Renal cortical epithelial cell (primary cell): Measurements from ENCODE around the gene CELF4. TPM values are rescaled to one million over a fixed set of nuclear protein-coding genes. Genes with fewer than 3 reads are reported as not detected.

Experiments
- DNase-seq: peaks from one replicate; pipeline ENCODE4 v3.0.0-alpha.2; 2011; ENCODE audit warnings: low read depth
- total RNA-seq: library from RNA; depleted of rRNA; stranded (reverse); fragments of >200 nt; gene quantifications from 2 replicates; pipeline ENCODE4 v1.2.3, GENCODE V29; 2014

The CELF4 gene
- total RNA-seq, 1 donor from 2014 or later = not detected

- DNase-seq = no peak
Measured at GRCh38 chr18:37258131-37258530, 307.5 kb downstream of the CELF4 start.

- no peak for DNase-seq
Measured at GRCh38 chr18:37254973-37255372, 310.6 kb downstream of the CELF4 start.

- DNase-seq = peak; percentile 2
Measured at GRCh38 chr18:37254236-37254754, 311.3 kb downstream of the CELF4 start.

- DNase-seq = no peak
Measured at GRCh38 chr18:37253394-37254235, 312.0 kb downstream of the CELF4 start.

GRCh38 chr18:37252854-37253393 is 312.7 kb downstream of the CELF4 start:
- DNase-seq = no peak

- no peak for DNase-seq
Measured at GRCh38 chr18:37252342-37252741, 313.3 kb downstream of the CELF4 start.

- peak; percentile 23 for DNase-seq
Measured at GRCh38 chr18:37251679-37252078, 313.9 kb downstream of the CELF4 start.

- DNase-seq = no peak
Measured at GRCh38 chr18:37249895-37250618, 315.5 kb downstream of the CELF4 start.

GRCh38 chr18:37249171-37249886 is 316.3 kb downstream of the CELF4 start:
- DNase-seq = no peak

GRCh38 chr18:37248281-37248680 is 317.3 kb downstream of the CELF4 start:
- DNase-seq = no peak

GRCh38 chr18:37247497-37248161 is 318.0 kb downstream of the CELF4 start:
- DNase-seq = no peak

GRCh38 chr18:37246779-37247340 is 318.7 kb downstream of the CELF4 start:
- no peak for DNase-seq

- no peak for DNase-seq
Measured at GRCh38 chr18:37244618-37245017, 321.0 kb downstream of the CELF4 start.

- DNase-seq = no peak
Measured at GRCh38 chr18:37243741-37244140, 321.9 kb downstream of the CELF4 start.

- DNase-seq = no peak
Measured at GRCh38 chr18:37242826-37243560, 322.6 kb downstream of the CELF4 start.

- no peak for DNase-seq
Measured at GRCh38 chr18:37242091-37242490, 323.5 kb downstream of the CELF4 start.

- DNase-seq = peak; percentile 2
Measured at GRCh38 chr18:37238282-37239108, 327.1 kb downstream of the CELF4 start.

- no peak for DNase-seq
Measured at GRCh38 chr18:37235583-37235982, 330.0 kb downstream of the CELF4 start.

GRCh38 chr18:37231251-37231650 is 334.3 kb downstream of the CELF4 start:
- no peak for DNase-seq
